K562 (cell line): ENCODE data around the gene PLEKHF1. TPM values are rescaled to one million over a fixed set of nuclear protein-coding genes. Genes with fewer than 3 reads are reported as not detected.

Source experiments
- ATAC-seq: fragments of 200-7000 bp; cut with Tn5 transposase; 3 replicates; pipeline ENCODE4 v1.9.1; 2020; ENCODE audit warnings: moderate library complexity
- BruUV-seq: library from RNA; stranded (reverse); fragments of 400-500 nt; replicated peaks from 2 replicates; lab custom pipeline; 2021; lab: Mats Ljungman, UMichigan
- CTCF ChIA-PET: fragments of 300-600 bp; formaldehyde crosslinking; extraction: SDS; loops from one replicate; lab custom pipeline; 2021; ENCODE audit warnings: low intra/inter-chr PET ratio; lab: Yijun Ruan, JAX
- POLR2A ChIA-PET: fragments of 300-600, 350-650 bp; sonication (Branson Sonifier 250); formaldehyde crosslinking; extraction: SDS; loops from one replicate; lab custom pipeline; 2021; ENCODE audit warnings: antibody characterized with exemption, inconsistent platforms; lab: Yijun Ruan, JAX
- DNase-seq, 4 experiments: peaks; one replicate each; pipeline versions ENCODE4 v3.0.0 to v3.0.0-alpha.2; 2011 to 2018; ENCODE audit warnings: low spot score in 3 of 4, mixed read lengths in 3 of 4; ENCODE audit errors: extremely low read depth in 1 of 4
- FAIRE-seq: peaks from 2 replicates; lab custom pipeline; 2011; peaks lifted over from hg19 to GRCh38; lab: Jason Lieb, UNC
- H2AFZ ChIP-seq: 2 replicates; pipeline ENCODE4 v1.6.0; 2011; ENCODE audit warnings: low read depth, low read length, control low read depth, inconsistent platforms
- H3K27ac ChIP-seq: fragments of 200-600 bp; 3 replicates; pipeline ENCODE4 v1.8.0; 2011; ENCODE audit warnings: low read depth, mild to moderate bottlenecking, control low read depth, inconsistent platforms, low read length, moderate library complexity, mixed read lengths; ENCODE audit errors: extremely low read depth
- H3K27me3 ChIP-seq, 2 experiments: fragments of 300-600 bp in 1 of 2; 2 replicates in 1 of 2; 3 replicates in 1 of 2; pipeline versions ENCODE4 v1.6.0 to v1.8.0; 2011; ENCODE audit warnings: inconsistent platforms in 2 of 2, low read length in 2 of 2, mild to moderate bottlenecking in 1 of 2, mixed read lengths in 1 of 2, moderate library complexity in 1 of 2; ENCODE audit not compliant: control insufficient read depth in 2 of 2, insufficient read depth in 2 of 2
- H3K36me3 ChIP-seq: fragments of 300-600 bp; 3 replicates; pipeline ENCODE4 v1.8.0; 2011; ENCODE audit warnings: mild to moderate bottlenecking, low read length, inconsistent platforms; ENCODE audit not compliant: control insufficient read depth, insufficient read depth
- H3K4me1 ChIP-seq, 2 experiments: fragments of 200-600 bp in 1 of 2; replicated peaks in 1 of 2; 2 replicates in 1 of 2; 3 replicates in 1 of 2; pipeline versions ENCODE4 v1.5.1 to v1.8.0; 2011; ENCODE audit warnings: inconsistent platforms in 2 of 2, low read length in 2 of 2, mild to moderate bottlenecking in 1 of 2, mixed read lengths in 1 of 2, moderate library complexity in 1 of 2; ENCODE audit not compliant: control insufficient read depth in 2 of 2, insufficient read depth in 2 of 2
- H3K4me2 ChIP-seq: 2 replicates; pipeline ENCODE4 v1.6.1; 2011; ENCODE audit warnings: low read length, control low read depth, inconsistent platforms, mixed read lengths; ENCODE audit not compliant: insufficient read depth
- H3K4me3 ChIP-seq: fragments of 200-600 bp; sonication (generic), shearing (Covaris generic); 2 replicates; pipeline ENCODE4 v1.5.1; 2016; ENCODE audit warnings: control low read depth, inconsistent platforms
- H3K79me2 ChIP-seq: fragments of 200-600 bp; 3 replicates; pipeline ENCODE4 v1.8.0; 2011; ENCODE audit warnings: low read length, inconsistent platforms; ENCODE audit not compliant: control insufficient read depth, insufficient read depth
- H3K9ac ChIP-seq, 2 experiments: 2 replicates each; pipeline versions ENCODE4 v1.6.0 to v1.6.1; 2011; ENCODE audit warnings: low read depth in 2 of 2, low read length in 2 of 2, control low read depth in 1 of 2, inconsistent platforms in 1 of 2, mild to moderate bottlenecking in 1 of 2, mixed read lengths in 1 of 2; ENCODE audit not compliant: insufficient read depth in 1 of 2
- H3K9me1 ChIP-seq: one replicate; pipeline ENCODE4 v1.6.0; 2011; ENCODE audit warnings: inconsistent platforms, mild to moderate bottlenecking, low read length, moderate library complexity; ENCODE audit not compliant: control insufficient read depth, insufficient read depth
- H3K9me3 ChIP-seq: replicated peaks from 2 replicates; pipeline ENCODE4 v1.5.1; 2011; ENCODE audit warnings: low read depth, low read length, inconsistent platforms; ENCODE audit not compliant: control insufficient read depth, insufficient read depth
- H4K20me1 ChIP-seq: replicated peaks from 2 replicates; pipeline ENCODE4 v1.6.1; 2011; ENCODE audit warnings: low read length, inconsistent platforms, mixed read lengths; ENCODE audit not compliant: control insufficient read depth, insufficient read depth
- DIDO1 ChIP-seq: fragments of 450-650 bp; IDR thresholded peaks from 2 replicates; pipeline ENCODE4 v1.6.1; 2016; ENCODE audit warnings: low read depth, missing biosample characterization, missing genetic modification characterization
- GABPA ChIP-seq: fragments of 200-800 bp; sonication (Bioruptor generic); conservative IDR thresholded peaks from 2 replicates; pipeline ENCODE4 v1.6.1; 2016; ENCODE audit warnings: low read depth, missing genetic modification characterization, missing compliant biosample characterization
- RFX5 ChIP-seq: IDR thresholded peaks from 2 replicates; pipeline ENCODE4 v1.6.1; 2011; ENCODE audit warnings: low read depth, mild to moderate bottlenecking, improper control_type of control experiment, low read length
- WGBS: fragments of 100-300 bp; shearing (Covaris generic); methylation state at CpG from one replicate; pipeline ENCODE4 v1.1.6; 2016; ENCODE audit warnings: low coverage, mixed read lengths; ENCODE audit not compliant: insufficient coverage; ENCODE audit errors: missing lambda C conversion rate; 5-methylcytosine and 5-hydroxymethylcytosine counted together
- in situ Hi-C: fragments of 300-500 bp; cut with MboI; formaldehyde crosslinking; loops from 4 replicates; pipeline ENCODE4 v1.15.0; 2018; ENCODE audit warnings: inconsistent platforms, mixed read lengths
- intact Hi-C: fragments of 100-400 bp; cut with micrococcal nuclease; formaldehyde crosslinking; loops from 2 replicates; pipeline ENCODE4 v1.14.2; 2022
- polyA plus RNA-seq, 8 experiments: library from polyadenylated mRNA; depleted of rRNA in 4 of 8; stranded (reverse) in 5 of 8; unstranded in 3 of 8; fragments of >200 nt; fragmentation: Nextera tagmentation in 2 of 8; fragmentation: Illumina TruSeq in 1 of 8; extraction: Ambion mirVana in 2 of 8; extraction: Trizol in 1 of 8; gene quantifications; 2 replicates each; pipeline versions ENCODE4 v1.2.1 to v1.2.3, GENCODE V29; 2011 to 2014; ENCODE audit warnings: inconsistent platforms in 1 of 8, missing spikeins in 1 of 8
- total RNA-seq, 7 experiments: library from RNA; depleted of rRNA in 6 of 7; stranded (reverse); fragments of >200 nt in 6 of 7; fragmentation: Illumina TruSeq in 2 of 7; extraction: Trizol in 2 of 7; gene quantifications; 2 replicates each; pipeline versions ENCODE4 v1.2.1 to v1.2.3, GENCODE V29; 2011 to 2021; ENCODE audit warnings: low replicate concordance in 1 of 7

Gene PLEKHF1
- total and polyA plus RNA-seq, 9 of the 15 experiments (the other 6 are each of a cell fraction or from before 2014, with no cell fraction given), result 0.07 to 13.4 (median 3.9) TPM; not detected in 1

DNA sequence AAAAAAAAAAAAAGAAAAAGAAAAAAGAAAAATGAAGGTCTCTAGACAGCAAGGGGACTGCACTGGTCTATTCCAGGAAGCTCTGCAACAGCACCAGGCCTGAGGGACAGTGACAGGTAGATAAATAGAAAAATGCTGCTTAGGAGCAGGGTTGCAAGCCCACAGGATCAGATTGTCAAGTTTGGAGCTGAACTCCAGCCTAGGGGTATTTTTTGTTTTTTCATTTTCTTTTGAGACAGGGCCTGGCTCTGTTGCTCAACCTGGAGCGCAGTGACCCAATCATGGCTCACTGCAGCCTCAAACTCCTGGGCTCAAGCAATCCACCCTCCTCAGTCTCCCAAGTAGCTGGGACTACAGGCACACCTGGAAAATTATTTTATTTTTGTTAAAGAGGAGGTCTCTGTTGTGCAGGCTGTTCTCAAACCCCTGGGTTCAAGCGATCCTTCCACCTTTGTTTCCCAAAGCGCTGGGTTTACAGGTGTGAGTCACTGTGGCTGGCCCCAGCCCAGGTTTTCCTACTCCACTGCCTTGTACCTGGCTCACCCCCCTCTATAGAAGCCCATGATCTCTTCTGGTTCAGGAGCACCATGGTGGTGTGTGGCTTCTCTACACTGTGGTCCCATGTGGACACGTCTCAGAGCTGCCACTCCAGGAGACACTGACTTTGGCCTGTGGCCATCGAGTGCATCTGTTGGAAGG lies 35.3 kb upstream of the PLEKHF1 start (continued):
- no peak for TF ChIP-seq DIDO1 (tag)

DNA sequence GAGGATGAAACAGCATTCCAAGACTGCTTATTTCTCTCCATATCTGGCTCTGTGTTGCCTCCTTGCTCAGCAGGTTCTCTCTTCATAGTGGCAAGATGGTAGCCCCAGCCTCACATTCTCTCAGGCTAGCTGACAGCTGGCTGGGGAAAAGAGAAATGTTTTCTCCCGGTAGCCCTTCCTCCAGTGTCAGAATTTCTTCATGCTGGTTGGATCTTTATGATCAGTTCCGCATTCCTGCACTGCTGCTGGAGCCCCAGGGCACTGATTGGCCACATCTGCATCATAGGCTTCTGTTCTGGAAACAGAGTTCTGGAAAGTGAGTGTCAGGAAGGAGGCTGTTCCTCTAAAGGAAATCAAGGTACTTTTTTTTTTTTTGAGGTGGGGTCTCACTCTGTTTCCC lies 34.6 kb upstream of the PLEKHF1 start:
- Histone ChIP-seq H3K4me3 (no peak overlapping the region), H4K20me1 (no peaks in the 10 kb centered on the region), H3K9ac (no peak overlapping the region), H3K27me3 (no peaks in the 10 kb centered on the region), H3K27ac (no peak overlapping the region), H3K4me2 (no peak overlapping the region), H2AFZ (peak overlapping the region; percentile 38; the same call in 1 of the 2 replicates), H3K9me3 (no peaks in the 10 kb centered on the region), H3K4me1 (peaks cover 17 to 22% of the 10 kb centered on the region in 2 experiments), H3K36me3 (no peaks in the 10 kb centered on the region), H3K9me1 (no peaks in the 10 kb centered on the region), H3K79me2 (no peaks in the 10 kb centered on the region)
- BruUV-seq, result no TSS peak
- WGBS, result 35% methylated on average over 2 of the region's 2 CpGs
- no peak for ATAC-seq
- TF ChIP-seq GABPA (tag) (no peak), RFX5 (no peak)
- DNase-seq, result no peak
- in situ Hi-C loops, result no loop called here
- no peak for FAIRE-seq
- ChIA-PET POLR2A (interaction anchor here (1.6 kb wide), 1 partner anchor 10 kb away, joined by 4 read pairs; no protein-coding TSS in a partner anchor), CTCF (no interaction called here)
- intact Hi-C loops, result no loop called here
